Measurements from ENCODE around the gene ACTR10.

- no peak for TF ChIP-seq POLR2A (IDR thresholded peaks at IDR 0.05)
- TF ChIP-seq CTCF (IDR thresholded peaks at IDR 0.05) = no peak
These were observed 49.6 kb upstream of the ACTR10 start for GRCh38 chr14:58150243-58150805.

All from vagina (tissue), 2 donors.